H9 (cell line): Measurements from ENCODE around the gene NEUROD6. TPM values are rescaled to one million over a fixed set of nuclear protein-coding genes. Genes with fewer than 3 reads are reported as not detected.

Experiments used
- DNase-seq: peaks from one replicate; pipeline ENCODE4 v3.0.0-alpha.2; 2017
- H2AFZ ChIP-seq: one replicate; pipeline ENCODE4 v1.6.1; 2013; ENCODE audit warnings: mild to moderate bottlenecking, low read length, control low read depth, moderate library complexity
- H2AK5ac ChIP-seq: 2 replicates; pipeline ENCODE4 v1.6.1; 2013; ENCODE audit warnings: low read length, control low read depth, mixed read lengths; ENCODE audit not compliant: insufficient read length
- H2BK120ac ChIP-seq: one replicate; pipeline ENCODE4 v1.6.1; 2013; ENCODE audit warnings: low read depth, mild to moderate bottlenecking, low read length, control low read depth, inconsistent platforms; ENCODE audit not compliant: poor library complexity, severe bottlenecking
- H2BK12ac ChIP-seq: 2 replicates; pipeline ENCODE4 v1.6.1; 2013; ENCODE audit warnings: low read length, control low read depth, mixed read lengths, low read depth; ENCODE audit not compliant: insufficient read length
- H2BK15ac ChIP-seq: 2 replicates; pipeline ENCODE4 v1.6.1; 2013; ENCODE audit warnings: low read depth, low read length, control low read depth
- H2BK20ac ChIP-seq: one replicate; pipeline ENCODE4 v1.6.1; 2013; ENCODE audit warnings: low read depth, mild to moderate bottlenecking, low read length, control low read depth, inconsistent platforms; ENCODE audit not compliant: poor library complexity, severe bottlenecking
- H2BK5ac ChIP-seq: 2 replicates; pipeline ENCODE4 v1.6.1; 2013; ENCODE audit warnings: low read length, control low read depth, mixed read lengths; ENCODE audit not compliant: insufficient read length
- H3K14ac ChIP-seq: 2 replicates; pipeline ENCODE4 v1.6.1; 2013; ENCODE audit warnings: low read length, control low read depth; ENCODE audit not compliant: insufficient read depth
- H3K18ac ChIP-seq: 2 replicates; pipeline ENCODE4 v1.6.1; 2013; ENCODE audit warnings: low read depth, mild to moderate bottlenecking, mixed read lengths, low read length, control low read depth; ENCODE audit not compliant: insufficient read length
- H3K23ac ChIP-seq: 2 replicates; pipeline ENCODE4 v1.6.1; 2013; ENCODE audit warnings: low read length, control low read depth, mixed read lengths, low read depth; ENCODE audit not compliant: insufficient read length
- H3K23me2 ChIP-seq: 2 replicates; pipeline ENCODE4 v1.6.1; 2013; ENCODE audit warnings: low read depth, mild to moderate bottlenecking, mixed read lengths, low read length, control low read depth; ENCODE audit not compliant: insufficient read length, poor library complexity, severe bottlenecking
- H3K27ac ChIP-seq: 2 replicates; pipeline ENCODE4 v1.5.1; 2013; ENCODE audit warnings: low read length, control low read depth, mixed read lengths, low read depth; ENCODE audit not compliant: insufficient read length
- H3K27me3 ChIP-seq: 2 replicates; pipeline ENCODE4 v1.6.1; 2013; ENCODE audit warnings: low read length, control low read depth, inconsistent platforms; ENCODE audit not compliant: insufficient read depth
- H3K4ac ChIP-seq: 2 replicates; pipeline ENCODE4 v1.6.1; 2013; ENCODE audit warnings: low read depth, mild to moderate bottlenecking, control low read depth, inconsistent platforms, low read length, moderate library complexity
- H3K4me1 ChIP-seq: 2 replicates; pipeline ENCODE4 v1.6.1; 2013; ENCODE audit warnings: low read length, control low read depth, inconsistent platforms; ENCODE audit not compliant: insufficient read depth
- H3K4me2 ChIP-seq: 2 replicates; pipeline ENCODE4 v1.6.1; 2013; ENCODE audit warnings: low read length, control low read depth, mixed read lengths; ENCODE audit not compliant: insufficient read length, insufficient read depth
- H3K56ac ChIP-seq: 2 replicates; pipeline ENCODE4 v1.6.1; 2013; ENCODE audit warnings: low read depth, mild to moderate bottlenecking, mixed read lengths, low read length, control low read depth; ENCODE audit not compliant: insufficient read length
- H3K79me1 ChIP-seq: 2 replicates; pipeline ENCODE4 v1.6.1; 2013; ENCODE audit warnings: low read depth, mild to moderate bottlenecking, moderate library complexity, low read length, control low read depth, inconsistent platforms; ENCODE audit not compliant: insufficient read depth, poor library complexity, severe bottlenecking
- H3K79me2 ChIP-seq: 2 replicates; pipeline ENCODE4 v1.6.1; 2013; ENCODE audit warnings: low read length, control low read depth, inconsistent platforms; ENCODE audit not compliant: insufficient read depth
- H3K9ac ChIP-seq: 2 replicates; pipeline ENCODE4 v1.6.1; 2013; ENCODE audit warnings: low read length, control low read depth, mixed read lengths; ENCODE audit not compliant: insufficient read length; ENCODE audit errors: extremely low read depth
- H3K9me3 ChIP-seq: one replicate; pipeline ENCODE4 v1.6.1; 2013; ENCODE audit warnings: low read depth, low read length, inconsistent platforms; ENCODE audit not compliant: control insufficient read depth
- H3T11ph ChIP-seq: one replicate; pipeline ENCODE4 v1.6.1; 2013; ENCODE audit warnings: mild to moderate bottlenecking, low read length, control low read depth, inconsistent platforms
- H4K20me1 ChIP-seq: one replicate; pipeline ENCODE4 v1.6.1; 2013; ENCODE audit not compliant: control insufficient read depth, insufficient read length, insufficient read depth
- H4K5ac ChIP-seq: 2 replicates; pipeline ENCODE4 v1.6.1; 2013; ENCODE audit warnings: low read depth, mild to moderate bottlenecking, mixed read lengths, low read length, control low read depth; ENCODE audit not compliant: insufficient read length
- H4K8ac ChIP-seq: replicated peaks from 2 replicates; pipeline ENCODE4 v1.6.1; 2013; ENCODE audit warnings: low read length, control low read depth, mixed read lengths, low read depth; ENCODE audit not compliant: insufficient read length
- H4K91ac ChIP-seq: 2 replicates; pipeline ENCODE4 v1.6.1; 2013; ENCODE audit warnings: low read depth, mild to moderate bottlenecking, moderate library complexity, mixed read lengths, low read length, control low read depth; ENCODE audit not compliant: insufficient read length
- H3K27ac Mint-ChIP-seq, 3 experiments: 2 replicates in 2 of 3; 3 replicates in 1 of 3; pipeline ENCODE4 v1.8.0; 2020 to 2021; ENCODE audit warnings: mixed read lengths in 3 of 3, mild to moderate bottlenecking in 1 of 3, moderate library complexity in 1 of 3
- H3K27me3 Mint-ChIP-seq: 2 replicates; pipeline ENCODE4 v1.8.0; 2021; ENCODE audit warnings: low read depth, mild to moderate bottlenecking, moderate library complexity, mixed read lengths
- H3K36me3 Mint-ChIP-seq, 3 experiments: 2 replicates in 2 of 3; 3 replicates in 1 of 3; pipeline ENCODE4 v1.8.0; 2020 to 2021; ENCODE audit warnings: low read depth in 3 of 3, mixed read lengths in 3 of 3; ENCODE audit not compliant: insufficient read depth in 1 of 3
- H3K4me1 Mint-ChIP-seq, 2 experiments: 2 replicates each; pipeline ENCODE4 v1.8.0; 2020; ENCODE audit warnings: mixed read lengths in 2 of 2
- H3K4me3 Mint-ChIP-seq, 2 experiments: 2 replicates in 1 of 2; 3 replicates in 1 of 2; pipeline ENCODE4 v1.8.0; 2020 to 2021; ENCODE audit warnings: mild to moderate bottlenecking in 2 of 2, mixed read lengths in 2 of 2, moderate library complexity in 1 of 2
- H3K9me3 Mint-ChIP-seq, 2 experiments: 2 replicates in 1 of 2; 3 replicates in 1 of 2; pipeline ENCODE4 v1.8.0; 2020; ENCODE audit warnings: mild to moderate bottlenecking in 2 of 2, mixed read lengths in 2 of 2, moderate library complexity in 1 of 2
- CTCF ChIP-seq: fragments of 200-600 bp; sonication (generic); conservative IDR thresholded peaks from 3 replicates; pipeline ENCODE4 v1.8.0; 2021; ENCODE audit warnings: antibody characterized with exemption, mild to moderate bottlenecking
- WGBS: extraction: QIAGEN DNeasy Blood & Tissue Kit; methylation state at CpG from one replicate; pipeline ENCODE4 v1.1.7; 2013; ENCODE audit warnings: missing lambda C conversion rate, low lambda C conversion rate, mixed read lengths; ENCODE audit not compliant: insufficient read length; ENCODE audit errors: extremely low coverage; 5-methylcytosine and 5-hydroxymethylcytosine counted together
- total RNA-seq: library from RNA; stranded (reverse); gene quantifications from 2 replicates; pipeline ENCODE4 v1.2.1, GENCODE V29; 2021

The NEUROD6 gene
- total RNA-seq, 1 experiment from 2014 or later = not detected

- Histone ChIP-seq H4K8ac (no peak overlapping the region), H2BK15ac (no peak overlapping the region), H2BK120ac (no peak overlapping the region), H3K23ac (no peak overlapping the region), H3K14ac (no peak overlapping the region), H3K18ac (no peak overlapping the region), H3K27me3 (no peaks in the 10 kb centered on the region), H3K23me2 (no peaks in the 10 kb centered on the region), H3K79me2 (no peaks in the 10 kb centered on the region), H3K56ac (no peak overlapping the region), H3K9ac (no peak overlapping the region), H4K91ac (no peak overlapping the region), H3K27ac (no peak overlapping the region), H2AFZ (no peak overlapping the region), H3K4me1 (no peaks in the 10 kb centered on the region), H2BK5ac (no peak overlapping the region), H2BK20ac (no peak overlapping the region), H3K9me3 (no peaks in the 10 kb centered on the region), H3K4me2 (no peak overlapping the region), H4K5ac (no peak overlapping the region), H3K4ac (no peak overlapping the region), H4K20me1 (no peaks in the 10 kb centered on the region), H3T11ph (no peak overlapping the region), H2BK12ac (no peak overlapping the region), H2AK5ac (no peak overlapping the region), H3K79me1 (no peaks in the 10 kb centered on the region)
- H3K9me3 Mint-ChIP-seq = no peaks in the 10 kb centered on the region
- H3K27ac Mint-ChIP-seq = no peak overlapping the region
- no peak for TF ChIP-seq CTCF
- H3K4me3 Mint-ChIP-seq = no peak overlapping the region
- H3K4me1 Mint-ChIP-seq = peaks cover 0 to 2% of the 10 kb centered on the region in 2 experiments; a peak in 1 of 4 replicates
- WGBS = no CpG with 5 or more reads among the region's 5 CpGs
- no peaks in the 10 kb centered on the region for H3K36me3 Mint-ChIP-seq
- DNase-seq = no peak
- peaks cover 2% of the 10 kb centered on the region; the same call in 1 of the 2 replicates for H3K27me3 Mint-ChIP-seq
Measured at GRCh38 chr7:31363051-31363450, 22.5 kb upstream of the NEUROD6 start.
